CD4-positive, alpha-beta T cell treated with Interleukin-6 at 100 ng/mL for 8 hours (primary cell): ENCODE data around the gene MCF2L2.

Experiments used
- DNase-seq: peaks from one replicate; pipeline ENCODE4 v3.0.0-alpha.2; 2020; ENCODE audit warnings: mixed read lengths, low spot score

The MCF2L2 gene

DNA sequence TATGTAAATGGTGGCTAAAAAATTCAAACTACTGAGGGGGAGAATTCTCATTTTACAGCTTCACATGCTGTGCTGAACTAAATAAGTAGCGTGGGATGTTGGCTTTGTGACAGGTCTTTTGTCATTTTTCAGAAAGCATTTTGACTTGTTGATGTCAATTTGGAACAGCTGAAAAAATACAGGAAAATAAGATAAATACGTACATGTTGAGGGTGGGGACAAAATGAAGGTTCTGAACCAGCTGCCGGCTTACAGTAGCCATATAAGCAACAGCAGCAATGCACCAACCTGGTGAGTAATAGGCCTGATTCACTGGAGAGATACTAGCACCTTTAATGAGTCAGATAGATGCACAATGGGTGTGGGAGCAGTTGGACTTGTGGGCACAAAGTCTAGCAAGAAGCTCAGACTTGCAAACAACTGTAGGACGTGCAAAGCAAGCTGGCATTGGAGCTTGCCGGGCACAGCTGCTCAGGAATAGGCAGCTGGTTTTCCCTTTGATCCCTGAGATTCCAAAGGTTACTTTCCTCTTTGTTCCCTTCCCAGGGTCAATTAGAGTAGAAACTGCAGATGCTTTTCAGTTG lies 162.5 kb downstream of the MCF2L2 start:
- DNase-seq = no peak

DNA sequence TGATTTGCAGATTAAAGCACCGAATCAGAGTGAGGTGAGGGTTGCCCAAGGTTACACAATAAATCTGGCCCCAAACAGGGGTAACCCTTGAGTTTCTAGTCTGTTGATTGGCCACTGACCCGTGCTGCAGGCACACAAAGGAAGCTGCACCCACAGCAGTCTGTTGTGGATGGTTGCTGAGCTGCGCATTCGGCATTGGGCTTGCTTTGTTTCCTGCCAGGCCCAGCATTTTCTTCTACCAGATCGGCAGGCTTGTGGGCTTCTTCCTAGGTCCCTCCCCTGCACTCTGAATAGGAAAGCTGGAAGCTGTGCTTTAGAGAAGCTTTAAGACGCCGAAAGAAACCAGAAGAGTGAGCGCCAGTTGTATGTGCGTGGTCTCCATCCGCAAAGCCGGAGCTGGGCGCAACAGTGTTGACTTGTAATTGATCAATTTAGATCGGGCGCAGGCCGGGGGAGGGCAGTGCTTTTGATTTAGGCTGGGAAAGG lies 163.2 kb downstream of the MCF2L2 start:
- DNase-seq = no peak

- no peak for DNase-seq
Measured at GRCh38 chr3:183264268-183264667, 164.2 kb downstream of the MCF2L2 start.

GRCh38 chr3:183262875-183263378 lies 165.5 kb downstream of the MCF2L2 start:
- no peak for DNase-seq

DNA sequence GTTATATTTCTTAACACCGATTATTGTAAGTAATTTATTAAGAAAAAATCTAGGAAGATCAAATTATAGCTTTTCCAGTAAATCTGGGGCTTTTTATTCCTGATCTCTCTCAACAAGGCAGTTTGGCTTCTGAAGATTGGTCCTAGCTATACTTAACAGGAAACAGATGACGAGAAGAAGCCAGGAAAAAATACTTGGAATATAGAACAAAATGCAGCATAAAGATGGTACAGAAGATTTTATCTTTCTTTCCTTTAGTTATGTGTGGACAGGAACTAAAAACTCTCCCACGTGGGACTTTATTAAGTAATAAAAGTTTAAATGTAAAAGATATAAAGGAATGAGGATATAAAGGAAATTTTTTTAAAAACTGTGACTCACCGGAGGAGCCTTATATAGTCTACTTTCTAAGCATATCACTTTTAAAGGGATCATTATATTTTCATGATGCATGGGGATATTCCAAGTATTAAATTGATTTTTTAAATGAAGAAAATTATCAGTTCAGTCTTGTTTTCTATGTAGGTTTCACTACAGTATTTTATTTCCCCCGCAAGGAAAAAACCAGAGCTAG lies 167.2 kb downstream of the MCF2L2 start:
- DNase-seq = no peak

DNA sequence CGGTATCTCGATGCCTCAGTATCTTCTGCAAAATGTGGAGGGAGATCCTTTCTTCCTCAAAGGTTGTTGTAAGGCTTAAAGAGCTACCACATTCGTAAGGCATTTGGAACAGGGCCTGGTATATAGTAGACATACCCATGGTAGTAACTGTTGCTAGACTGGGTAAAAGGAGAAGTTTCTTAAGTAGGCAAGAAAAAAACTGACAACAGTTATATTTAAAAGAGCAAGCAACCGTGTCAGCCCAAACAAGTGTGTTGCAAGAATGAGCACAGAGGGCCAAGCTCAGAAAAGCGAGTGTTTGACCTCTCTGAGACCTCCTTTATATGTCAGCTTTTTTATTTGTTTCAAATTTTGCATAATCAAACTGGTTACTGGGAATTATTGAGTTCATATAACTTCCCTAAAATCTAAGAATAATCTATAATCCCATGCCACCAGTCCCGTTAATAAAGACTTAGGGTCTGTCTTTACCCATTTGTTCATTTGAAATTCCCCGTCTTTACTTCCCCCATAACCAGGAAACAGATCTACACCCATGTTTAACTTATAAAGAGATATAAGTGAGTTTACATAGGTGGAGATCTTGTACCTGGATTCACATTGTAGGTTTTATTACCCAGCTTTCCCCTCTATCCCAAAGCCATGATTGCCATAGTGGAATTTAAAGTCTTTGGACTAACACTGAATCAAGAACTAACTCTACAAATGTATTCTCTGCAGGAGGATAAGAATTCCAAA lies 168.1 kb downstream of the MCF2L2 start:
- no peak for DNase-seq

DNA sequence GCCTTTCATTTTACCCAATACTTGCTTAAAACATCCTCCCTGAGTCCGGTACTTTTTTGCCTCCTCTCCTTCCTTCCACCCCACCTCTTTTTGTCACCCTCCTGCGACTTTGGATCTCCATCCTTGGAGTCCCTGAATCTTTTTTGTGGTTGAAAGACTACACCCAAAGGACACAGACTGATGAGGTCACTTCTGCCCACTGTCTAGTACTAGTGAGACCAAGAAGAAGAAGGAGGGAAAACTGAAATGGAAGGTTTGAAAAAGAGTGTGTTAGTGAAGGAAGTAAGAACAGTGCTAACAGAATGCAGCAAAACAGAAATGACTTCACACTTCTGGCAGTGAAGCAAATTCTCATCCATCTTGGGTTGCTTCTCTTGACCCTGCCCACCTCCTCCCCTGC lies 168.8 kb downstream of the MCF2L2 start:
- DNase-seq = no peak

- no peak for DNase-seq
Measured at GRCh38 chr3:183259087-183259486, 169.3 kb downstream of the MCF2L2 start.

DNA sequence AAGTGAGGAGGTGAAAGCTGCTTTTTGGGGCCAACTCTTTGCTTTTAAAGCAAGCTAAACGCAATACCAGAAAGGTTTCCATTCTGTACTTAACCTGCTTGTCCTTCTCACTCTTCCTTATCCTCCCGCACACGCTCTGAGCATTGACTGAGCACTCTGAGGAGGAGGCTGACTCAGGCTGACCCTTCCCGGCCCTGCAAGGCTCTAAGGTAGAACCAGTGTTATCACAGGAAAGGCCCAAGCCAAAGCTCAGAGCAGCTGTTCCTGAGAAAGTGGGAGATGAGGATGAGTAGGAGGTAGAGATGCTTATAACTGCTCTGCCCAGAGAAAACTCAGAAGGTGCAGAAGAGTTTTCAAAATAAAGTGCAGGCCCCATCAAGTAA lies 173.1 kb downstream of the MCF2L2 start:
- no peak for DNase-seq

DNA sequence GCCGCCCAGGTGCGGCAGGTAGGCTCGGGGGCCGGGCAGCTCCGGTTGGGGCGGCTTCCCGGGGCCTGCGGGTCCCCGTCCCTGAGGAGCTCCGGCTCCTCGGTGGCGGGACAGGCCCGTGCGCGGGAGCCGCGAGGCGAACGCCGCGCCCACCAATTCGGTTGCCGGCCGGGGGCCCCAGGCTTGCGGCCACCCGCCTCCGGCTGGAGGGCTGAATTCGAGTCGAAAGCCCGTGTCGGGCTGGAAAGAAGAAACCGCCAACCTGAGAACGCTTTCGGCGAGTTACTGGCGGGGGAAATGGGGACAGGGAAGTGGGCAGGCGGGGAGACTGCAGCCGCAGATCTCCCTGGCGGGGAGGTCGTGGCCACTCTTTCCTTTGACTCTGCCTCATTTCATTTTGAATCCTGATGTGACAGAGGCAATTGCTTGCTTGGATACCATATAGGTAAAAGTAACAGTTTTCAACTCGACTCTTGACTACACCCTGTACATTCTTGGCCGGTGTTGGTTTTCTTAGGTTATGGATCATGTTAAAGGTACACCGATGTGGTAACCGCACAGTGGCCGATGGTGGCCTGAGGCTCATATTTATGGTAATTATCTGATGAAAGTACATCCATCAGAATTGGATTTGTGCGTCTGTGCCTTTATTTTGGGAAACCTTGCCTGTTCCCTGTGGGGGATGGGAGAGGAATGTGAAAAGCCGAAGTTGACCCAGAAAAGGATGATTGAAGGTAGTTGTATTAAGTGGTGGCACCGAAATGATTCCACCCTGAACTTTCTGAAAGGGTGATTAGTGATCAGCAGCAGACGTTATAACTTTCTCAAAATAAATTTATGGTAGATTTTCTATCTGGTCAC lies 173.7 kb downstream of the MCF2L2 start:
- no peak for DNase-seq

DNA sequence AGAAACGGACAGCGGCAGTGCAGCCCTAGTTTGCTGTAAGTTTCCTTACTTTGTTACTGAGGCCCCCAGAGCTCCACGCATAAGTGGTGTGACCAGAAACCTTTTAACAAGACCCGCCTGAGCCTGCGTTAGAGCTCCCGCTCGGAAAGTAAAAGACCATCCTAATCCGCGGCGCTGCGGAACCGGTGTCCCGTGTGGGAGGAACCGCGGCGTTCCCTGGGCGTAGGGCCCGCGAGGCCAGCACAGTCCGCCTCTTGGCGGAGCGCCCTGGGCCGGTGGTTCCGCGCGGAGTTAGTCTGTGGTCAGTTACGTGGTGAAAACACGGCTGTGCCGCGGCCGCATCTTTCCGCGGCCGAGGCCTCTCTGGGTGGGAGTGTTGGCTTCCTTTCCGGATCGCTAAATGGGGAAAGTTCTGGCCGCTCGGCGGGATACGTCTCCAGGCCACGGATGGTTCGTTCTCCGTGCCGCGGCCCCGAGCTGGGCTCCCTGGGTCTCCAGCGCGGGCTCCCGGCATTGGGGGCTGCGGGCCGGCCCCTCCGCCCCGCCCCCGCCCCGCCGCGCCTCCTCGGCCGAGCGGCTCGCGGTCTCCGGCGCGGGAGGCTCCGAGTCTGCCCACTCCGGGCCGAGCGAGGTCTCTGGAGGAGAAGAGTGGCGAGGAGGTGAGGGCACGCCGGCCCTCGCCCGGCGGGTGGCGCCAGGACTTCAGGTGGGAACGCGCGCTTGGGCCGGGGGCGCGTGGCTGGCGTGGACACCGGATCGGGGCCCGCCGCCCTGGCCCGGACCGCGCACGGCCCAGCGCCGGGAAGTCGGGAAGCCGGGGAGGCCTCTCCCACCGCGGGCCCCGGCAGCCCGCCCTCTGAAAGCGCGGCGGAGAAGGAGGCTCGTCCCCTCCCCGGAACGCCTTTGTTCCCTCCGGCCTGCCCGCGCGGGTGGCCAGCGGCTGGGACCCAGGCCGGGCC lies 174.6 kb downstream of the MCF2L2 start:
- no peak for DNase-seq

DNA sequence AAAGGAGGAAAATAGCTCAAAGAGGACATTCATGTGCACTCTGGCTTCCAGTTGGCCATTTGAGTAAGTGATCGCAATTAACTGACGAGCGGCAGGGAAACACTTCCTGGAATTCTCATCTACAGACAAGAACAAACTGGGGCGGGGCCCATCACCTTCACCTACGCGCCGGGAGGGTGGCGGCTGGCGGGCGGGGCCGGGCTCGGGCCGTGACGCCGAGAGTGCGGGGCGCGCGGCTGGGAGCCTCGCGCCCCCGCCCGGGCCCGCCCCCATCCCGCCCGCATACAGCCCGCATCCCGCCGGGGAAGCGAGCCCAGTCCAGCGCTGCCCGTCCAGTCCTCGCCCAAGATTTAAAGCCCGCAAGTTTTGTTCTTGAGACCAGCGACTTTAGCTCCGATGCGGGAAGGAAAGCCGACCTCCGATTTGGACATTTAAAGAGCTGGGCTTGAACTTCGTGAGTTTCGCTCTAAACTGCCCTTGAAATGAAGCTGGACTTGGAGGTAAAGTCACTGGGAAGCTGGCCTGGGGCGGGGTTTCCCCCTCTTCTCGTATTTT lies 175.4 kb downstream of the MCF2L2 start, which contains the start of gene B3GNT5:
B3GNT5 (plus strand) TSS at position 281 of the 555 bp plus-strand sequence. CDS start 16,546 bp downstream, outside the sequence.
- no peak for DNase-seq

DNA sequence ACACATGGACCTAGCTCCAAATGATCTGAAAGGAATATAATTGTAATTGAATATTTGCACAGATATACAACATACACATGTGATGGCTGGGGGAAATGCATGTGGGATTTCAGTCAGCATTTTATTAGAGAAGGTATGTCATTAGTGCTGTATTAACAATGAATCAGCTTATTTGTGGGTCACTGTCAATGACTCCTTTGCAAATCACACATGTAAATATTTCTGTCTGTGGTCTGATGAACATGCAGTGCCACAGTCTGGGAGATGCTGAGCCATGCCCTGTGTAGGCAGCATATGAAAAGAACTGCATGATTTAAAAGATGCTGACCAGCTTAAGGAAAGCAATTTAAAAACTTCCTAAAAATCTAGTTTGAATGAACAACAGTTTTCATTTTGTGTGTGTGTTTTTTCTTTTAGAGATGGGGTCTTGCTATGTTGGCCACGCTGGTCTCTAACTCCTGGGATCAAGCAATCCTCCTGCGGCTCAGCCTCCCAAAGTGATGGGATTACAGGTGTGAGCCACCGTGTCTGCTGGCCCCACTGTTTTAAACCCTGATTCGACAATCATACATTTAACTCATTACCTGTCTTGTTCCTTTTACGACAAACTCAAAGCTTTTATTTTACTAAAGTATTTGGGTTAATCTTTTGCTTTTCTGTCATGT lies 176.2 kb downstream of the MCF2L2 start:
- DNase-seq = no peak

- no peak for DNase-seq
Measured at GRCh38 chr3:183249006-183249718, 179.3 kb downstream of the MCF2L2 start.

- DNase-seq = no peak
Measured at GRCh38 chr3:183247011-183247589, 181.3 kb downstream of the MCF2L2 start.

- DNase-seq = no peak
Measured at GRCh38 chr3:183244981-183245476, 183.4 kb downstream of the MCF2L2 start.

DNA sequence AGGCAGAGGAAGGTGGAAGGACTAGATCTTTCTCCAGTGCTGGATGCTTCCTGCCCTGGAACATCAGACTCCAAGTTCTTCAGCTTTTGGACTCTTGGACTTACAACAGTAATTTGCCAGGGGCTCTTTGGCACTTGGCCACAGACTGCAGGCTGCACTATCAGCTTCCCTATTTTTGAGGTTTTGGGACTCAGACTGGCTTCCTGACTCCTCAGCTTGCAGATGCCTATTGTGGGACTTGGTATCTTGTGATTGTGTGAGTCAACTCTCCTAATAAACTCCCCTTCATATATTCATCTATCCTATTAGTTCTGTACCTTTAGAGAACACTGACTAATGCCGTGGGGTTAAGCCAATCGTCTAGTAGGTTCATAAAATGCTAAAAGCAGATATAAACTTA lies 184.2 kb downstream of the MCF2L2 start:
- no peak for DNase-seq

DNA sequence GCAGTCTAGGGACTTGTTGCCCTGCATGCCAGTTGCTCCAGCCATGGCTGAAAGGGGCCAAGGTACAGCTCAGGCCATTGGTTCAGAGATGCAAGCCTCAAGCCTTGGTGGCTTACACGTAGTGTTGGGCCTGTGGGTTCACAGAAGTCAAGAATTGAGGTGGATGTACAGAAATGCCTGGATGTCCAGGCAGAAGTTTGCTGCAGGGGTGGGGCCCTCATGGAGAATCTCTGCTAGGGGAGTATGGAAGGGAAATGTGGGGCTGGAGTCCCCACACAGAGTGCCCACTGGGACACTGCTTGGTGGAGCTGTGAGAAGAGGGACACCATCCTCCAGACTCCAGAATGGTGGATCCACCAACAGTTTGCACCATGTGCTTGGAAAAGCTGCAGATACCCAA lies 186.0 kb downstream of the MCF2L2 start:
- no peak for DNase-seq

DNA sequence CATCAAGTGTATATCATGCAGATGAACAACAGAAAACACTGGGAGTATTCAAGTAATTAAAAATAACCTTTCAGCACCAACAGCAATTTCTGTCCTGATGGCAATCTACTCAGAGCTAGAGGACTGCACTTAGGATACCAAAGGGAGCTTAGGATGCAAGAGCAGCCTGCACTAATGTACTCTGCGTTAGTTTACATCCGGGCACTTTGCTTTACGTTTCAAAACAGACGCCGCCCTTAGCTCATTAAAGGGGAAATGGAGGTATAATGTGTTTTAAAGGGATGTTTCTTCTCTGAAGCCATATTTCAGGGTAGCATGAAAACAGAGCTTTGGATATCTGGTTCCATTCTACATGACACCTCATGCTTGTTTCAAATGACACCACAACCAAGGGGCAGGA lies 189.4 kb downstream of the MCF2L2 start:
- no peak for DNase-seq
